ENCODE data around the gene PAFAH1B1.
"Not testable (repeated sequence)": the region's sequence is repeated elsewhere in the genome, so short reads cannot be mapped to it uniquely, and the experiment has no call there.

Gene PAFAH1B1

GRCh38 chr17:2592971-2593820 lies at the start of gene PAFAH1B1:
TSS of gene PAFAH1B1 (plus strand) at chr17:2593654. CDS start at chr17:2638289, 44,635 bp downstream.
- DNase-seq, result peak; percentile 83

- no peak for DNase-seq
Measured at GRCh38 chr17:2545393-2545792, 48.1 kb upstream of the PAFAH1B1 start.

- no peak for DNase-seq
Measured at GRCh38 chr17:2547176-2547575, 46.3 kb upstream of the PAFAH1B1 start.

GRCh38 chr17:2548026-2548425 lies 45.4 kb upstream of the PAFAH1B1 start:
- DNase-seq, result not testable (repeated sequence)

- DNase-seq, result no peak
Measured at GRCh38 chr17:2549392-2550211, 43.9 kb upstream of the PAFAH1B1 start.

- no peak for DNase-seq
Measured at GRCh38 chr17:2551493-2551892, 42.0 kb upstream of the PAFAH1B1 start.

- no peak for DNase-seq
Measured at GRCh38 chr17:2551928-2552327, 41.5 kb upstream of the PAFAH1B1 start.

GRCh38 chr17:2560658-2561057 lies 32.8 kb upstream of the PAFAH1B1 start:
- no peak for DNase-seq

GRCh38 chr17:2562162-2562858 lies 31.1 kb upstream of the PAFAH1B1 start:
- DNase-seq, result no peak

- no peak for DNase-seq
Measured at GRCh38 chr17:2563061-2563460, 30.4 kb upstream of the PAFAH1B1 start.

GRCh38 chr17:2563543-2563942 lies 29.9 kb upstream of the PAFAH1B1 start:
- DNase-seq, result no peak

- no peak for DNase-seq
Measured at GRCh38 chr17:2564877-2565276, 28.6 kb upstream of the PAFAH1B1 start.

GRCh38 chr17:2566056-2566455 lies 27.4 kb upstream of the PAFAH1B1 start:
- DNase-seq, result no peak

- no peak for DNase-seq
Measured at GRCh38 chr17:2571523-2572303, 21.7 kb upstream of the PAFAH1B1 start.

GRCh38 chr17:2572304-2572609 lies 21.2 kb upstream of the PAFAH1B1 start:
- DNase-seq, result not testable (repeated sequence)

- DNase-seq, result peak; percentile 48
Measured at GRCh38 chr17:2580151-2580550, 13.3 kb upstream of the PAFAH1B1 start.

- peak; percentile 48 for DNase-seq
Measured at GRCh38 chr17:2580661-2581060, 12.8 kb upstream of the PAFAH1B1 start.

- no peak for DNase-seq
Measured at GRCh38 chr17:2582493-2582892, 11.0 kb upstream of the PAFAH1B1 start.

GRCh38 chr17:2591040-2591640 lies 2.3 kb upstream of the PAFAH1B1 start:
- no peak for DNase-seq

- peak; percentile 45 for DNase-seq
Measured at GRCh38 chr17:2593821-2594721, 617 bp downstream of the PAFAH1B1 start.

All from NCI-H2227 treated with DMSO at 0.1 percent for 48 hours (cell line).